GM21367 (cell line): ENCODE measurements around the gene SYT17.
A peak's percentile ranks its signal among the peaks of the same experiment; 100 is the strongest.

Source experiments
- ATAC-seq: cut with Tn5 transposase; IDR thresholded peaks from one replicate; pipeline ENCODE4 v1.9.1; 2021; ENCODE audit not compliant: unreplicated experiment

The SYT17 gene

DNA sequence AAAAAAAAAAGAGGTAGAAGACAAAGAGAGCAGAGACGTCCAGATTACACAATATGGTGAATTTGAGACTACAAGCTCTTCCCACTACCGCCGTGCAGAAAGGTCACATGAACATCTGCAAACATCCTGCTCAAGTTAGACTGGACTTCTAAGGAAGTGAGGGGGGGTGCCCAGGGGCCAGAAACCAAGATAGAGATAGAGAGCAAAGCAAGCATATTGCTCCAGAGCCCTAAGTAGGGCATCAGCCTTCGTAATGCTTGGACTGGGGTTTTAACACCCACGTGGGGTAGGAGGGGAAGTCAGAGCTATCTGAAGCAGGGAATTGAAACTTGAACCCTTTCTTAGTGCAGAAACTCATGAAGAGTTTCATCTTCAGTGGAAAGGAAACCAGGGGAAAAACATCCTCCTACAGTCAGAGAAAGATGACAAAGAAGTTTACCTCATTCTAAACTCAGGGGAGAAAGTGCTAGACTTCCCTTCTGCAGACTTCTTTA, 126.2 kb downstream of the SYT17 start:
- peak; percentile 71 for ATAC-seq

DNA sequence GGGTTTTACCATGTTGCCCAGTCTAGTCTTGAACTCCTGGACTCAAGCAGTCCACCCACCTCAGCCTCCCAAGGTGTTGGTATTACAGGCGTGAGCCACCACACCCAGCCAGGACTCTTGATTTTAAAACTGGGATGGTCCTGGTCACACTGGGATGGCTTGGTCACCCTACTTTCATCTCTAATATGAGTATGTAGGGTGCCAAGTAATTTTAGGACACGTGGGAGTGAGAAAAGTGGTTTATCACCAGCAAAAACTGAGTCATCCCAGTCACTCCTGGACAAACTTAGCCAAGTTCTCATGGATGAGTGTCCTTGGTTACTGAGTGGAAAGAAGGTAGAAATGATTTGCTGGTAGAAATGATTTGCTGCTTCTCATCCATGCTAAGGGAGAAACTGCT, 127.4 kb downstream of the SYT17 start:
- no peak for ATAC-seq

DNA sequence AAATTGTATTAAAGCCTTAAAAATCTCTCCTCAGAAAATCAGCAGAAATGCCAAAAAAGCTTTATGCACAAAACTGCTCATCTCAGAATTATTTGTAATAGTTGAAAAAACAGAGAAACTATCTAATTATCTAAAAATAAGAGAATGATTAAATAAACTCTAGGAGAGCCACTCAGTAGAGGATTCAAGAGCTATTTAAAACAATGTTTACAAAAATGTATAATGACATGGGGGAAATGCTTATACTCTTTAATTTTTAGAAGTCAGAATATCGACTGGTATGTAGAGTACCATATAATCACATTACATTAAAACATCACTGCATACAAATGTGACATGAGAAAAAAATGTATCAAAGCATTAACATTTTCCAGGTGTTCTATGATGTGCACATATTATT, 129.4 kb downstream of the SYT17 start:
- ATAC-seq: no peak

DNA sequence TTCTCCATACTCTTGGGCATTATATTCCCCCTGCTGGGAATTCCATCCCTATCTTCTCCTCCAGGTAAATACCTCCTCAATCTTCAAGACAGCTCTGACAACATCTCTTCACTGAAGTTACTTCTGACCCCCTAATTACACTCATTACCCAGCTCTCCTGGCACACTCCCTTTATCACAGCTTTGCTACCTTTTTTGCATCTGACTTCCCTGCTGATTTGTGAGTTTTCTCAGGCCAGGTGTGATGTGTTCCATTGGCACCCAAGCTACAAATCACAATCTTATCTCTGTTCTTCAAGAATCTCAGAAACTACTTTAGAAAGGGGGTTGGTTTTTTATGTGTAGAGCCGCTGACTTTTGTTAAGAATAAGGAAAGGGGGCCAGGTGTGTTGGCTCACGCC, 131.5 kb downstream of the SYT17 start:
- no peak for ATAC-seq

DNA sequence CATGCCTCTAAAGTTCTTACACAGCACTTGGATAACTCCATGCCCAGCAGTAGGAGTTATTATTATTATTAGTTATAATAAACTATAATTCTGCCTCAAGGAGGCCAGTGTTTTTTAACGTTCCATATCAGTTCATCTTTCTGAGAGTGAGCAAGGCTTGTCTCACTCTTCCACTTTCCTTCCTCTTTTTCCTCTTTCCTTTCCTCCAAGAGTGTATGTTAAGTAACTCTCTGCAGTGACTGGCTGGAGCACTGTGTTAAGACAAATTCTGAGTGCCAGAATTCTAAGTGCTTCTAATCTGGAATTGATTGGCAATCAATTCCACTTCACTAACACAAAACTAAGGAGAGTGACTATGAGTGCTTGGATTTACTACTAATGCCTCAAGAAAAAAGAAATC, 133.9 kb downstream of the SYT17 start:
- ATAC-seq: no peak

DNA sequence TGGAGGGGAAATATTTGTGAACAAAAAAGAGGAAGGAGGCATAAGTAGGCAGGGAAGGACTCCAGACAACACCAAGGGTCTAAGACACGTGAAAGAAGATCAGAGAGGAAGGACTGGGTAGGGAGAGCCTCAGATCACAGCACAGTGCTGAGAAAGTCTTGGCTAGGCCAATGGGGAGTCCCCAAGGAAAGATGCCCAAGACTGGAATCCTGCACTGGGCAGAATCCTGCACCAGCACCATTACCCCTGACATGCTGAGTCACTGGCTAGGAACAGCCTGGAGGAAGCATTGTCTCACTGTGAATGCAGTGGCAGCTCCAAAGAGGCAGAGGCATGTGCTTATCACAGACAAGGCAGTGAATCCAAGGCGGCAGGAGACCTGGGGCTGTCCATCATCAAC, 136.7 kb downstream of the SYT17 start:
- ATAC-seq: no peak

DNA sequence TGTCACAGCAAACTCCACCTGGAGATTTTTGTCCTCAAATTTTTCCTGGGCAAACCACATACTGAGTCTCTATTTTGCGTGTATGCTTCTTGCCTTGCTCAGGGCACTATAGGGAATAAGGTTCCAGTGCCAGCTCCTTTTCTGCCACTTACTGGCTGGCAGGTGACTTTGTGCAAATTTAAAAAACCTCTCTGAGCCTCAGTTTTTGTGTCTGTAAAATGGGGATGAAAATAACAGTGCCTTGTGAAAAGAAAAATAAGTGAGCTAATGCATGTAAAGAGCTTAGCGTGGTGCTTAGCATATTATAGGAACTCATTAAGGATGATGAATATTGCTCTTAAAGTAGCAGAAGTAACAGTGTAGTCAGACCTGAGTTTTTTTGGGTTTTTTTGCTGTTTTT, 137.4 kb downstream of the SYT17 start:
- ATAC-seq: no peak

DNA sequence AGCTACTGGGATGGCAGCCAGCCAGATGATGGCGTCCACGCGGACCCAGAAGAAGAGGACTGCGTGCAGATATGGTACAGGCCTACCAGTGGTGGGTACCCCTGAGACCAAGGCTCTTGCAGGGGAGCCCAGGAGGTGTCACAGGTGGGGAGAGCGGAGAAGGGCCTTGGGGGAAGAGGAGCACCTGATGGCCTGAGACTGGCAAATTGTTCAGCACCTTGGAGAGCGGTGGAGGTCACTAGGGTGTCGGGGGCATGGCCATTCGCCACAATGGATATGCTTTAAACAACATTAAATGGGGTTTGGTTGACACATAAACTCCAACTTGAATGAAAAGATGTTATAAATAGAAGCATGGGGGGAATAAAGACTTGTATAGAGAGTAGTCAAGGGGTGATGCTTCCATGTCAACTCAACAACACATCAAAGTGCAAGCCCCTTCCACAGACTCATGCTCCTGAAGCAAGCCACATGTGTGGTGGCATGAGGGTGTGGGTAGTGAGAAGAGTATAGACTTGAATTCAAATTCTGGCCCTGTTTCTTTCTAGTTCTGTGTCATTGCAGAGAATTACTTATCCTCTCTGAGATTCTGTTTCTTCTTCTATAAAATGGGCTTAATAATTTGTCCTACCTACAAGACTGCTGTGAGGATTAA, 139.7 kb downstream of the SYT17 start:
- ATAC-seq: no peak

DNA sequence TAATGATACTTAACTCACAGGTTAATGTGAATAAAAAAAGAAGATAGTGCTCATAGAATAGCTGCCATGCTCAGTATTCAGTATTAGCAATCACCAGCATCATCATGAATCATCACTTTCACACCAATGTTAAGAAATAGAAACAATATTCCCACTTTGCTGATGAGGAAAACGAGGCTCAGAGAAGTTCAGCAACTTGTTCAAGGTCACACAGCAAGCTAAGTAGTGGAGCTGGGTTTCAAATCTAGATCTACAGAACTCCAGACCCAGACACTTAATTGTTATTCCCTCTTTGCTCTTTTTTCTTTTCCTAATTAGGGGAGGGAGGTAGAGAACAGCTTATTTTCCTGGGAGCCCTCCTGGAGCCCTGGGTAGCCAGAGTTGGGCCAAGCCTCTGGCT, 140.4 kb downstream of the SYT17 start:
- ATAC-seq: no peak

DNA sequence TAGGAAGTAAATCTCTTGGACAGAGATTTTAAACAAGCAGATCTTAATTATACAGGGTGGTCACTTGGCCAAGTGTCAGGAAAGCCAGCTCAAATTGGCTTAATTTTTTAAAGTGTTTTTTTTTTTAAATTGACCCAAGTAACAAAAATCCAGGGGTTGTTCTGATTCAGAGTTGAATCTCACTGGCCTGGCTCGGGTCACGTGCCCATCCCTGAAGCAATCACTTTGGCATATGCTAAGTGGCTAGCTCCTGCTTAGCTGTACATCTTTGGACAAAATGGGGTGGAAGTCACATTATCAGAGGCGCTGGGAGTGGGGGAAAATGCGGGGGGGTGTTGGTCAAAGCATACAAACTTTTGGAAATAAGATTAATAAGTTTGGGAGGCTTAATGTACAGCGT, 141.1 kb downstream of the SYT17 start:
- ATAC-seq: no peak

DNA sequence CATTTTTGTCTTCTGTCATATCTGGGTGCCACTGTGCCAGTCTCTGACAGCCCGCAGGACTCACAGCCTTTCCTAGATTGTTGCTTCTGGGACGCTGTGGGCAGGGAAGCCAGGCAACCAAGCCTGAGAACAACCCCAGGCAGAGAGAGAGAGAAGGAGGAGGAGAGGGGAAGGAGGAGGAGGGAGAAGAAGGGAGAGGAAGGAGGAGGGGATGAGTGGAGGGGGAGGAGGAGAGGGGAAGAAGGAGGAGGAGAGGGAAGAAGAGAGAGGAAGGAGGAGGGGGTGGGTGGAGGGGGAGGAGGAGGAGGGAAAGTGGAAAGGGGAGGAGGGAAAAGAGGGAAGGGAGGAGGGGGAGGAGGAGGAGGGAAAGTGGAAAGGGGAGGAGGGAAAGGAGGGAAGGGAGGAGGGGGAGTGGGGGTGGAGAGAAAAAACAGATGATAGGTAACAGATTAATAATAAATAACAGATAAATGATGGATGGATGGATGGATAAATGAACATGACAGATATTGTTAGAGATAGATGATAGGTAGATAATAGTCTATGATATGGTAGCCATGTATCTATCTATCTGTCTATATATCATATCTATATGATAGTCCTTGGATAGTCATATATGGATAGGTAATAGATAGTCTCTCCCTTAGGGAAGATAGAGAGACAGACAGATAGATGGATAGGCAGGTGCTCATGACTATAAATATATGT, 146.8 kb downstream of the SYT17 start:
- no peak for ATAC-seq

DNA sequence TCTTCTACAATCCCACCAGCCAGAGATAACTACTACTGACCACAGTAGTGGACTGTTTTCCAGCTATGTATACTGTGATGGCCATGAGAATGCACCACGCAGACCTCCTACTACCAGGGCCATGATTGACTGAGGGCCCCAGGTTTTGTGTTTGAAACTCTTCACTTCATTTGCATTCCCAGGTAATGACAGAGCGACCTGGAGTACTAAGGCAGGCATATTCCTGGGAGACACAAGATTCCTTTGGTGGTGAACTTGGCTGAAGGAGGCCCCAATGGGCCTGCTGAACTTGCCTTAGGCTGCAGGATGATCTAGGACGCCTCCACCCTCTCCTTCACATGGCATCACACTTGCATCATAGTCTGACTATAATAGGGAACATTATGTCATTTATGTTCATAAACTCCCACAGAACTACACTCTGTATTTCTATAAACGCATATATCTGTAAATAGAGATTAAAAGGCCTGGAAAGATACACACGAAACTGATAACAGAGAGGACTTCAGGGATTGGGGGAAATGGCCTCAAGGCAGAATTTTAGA, 147.9 kb downstream of the SYT17 start:
- no peak for ATAC-seq

DNA sequence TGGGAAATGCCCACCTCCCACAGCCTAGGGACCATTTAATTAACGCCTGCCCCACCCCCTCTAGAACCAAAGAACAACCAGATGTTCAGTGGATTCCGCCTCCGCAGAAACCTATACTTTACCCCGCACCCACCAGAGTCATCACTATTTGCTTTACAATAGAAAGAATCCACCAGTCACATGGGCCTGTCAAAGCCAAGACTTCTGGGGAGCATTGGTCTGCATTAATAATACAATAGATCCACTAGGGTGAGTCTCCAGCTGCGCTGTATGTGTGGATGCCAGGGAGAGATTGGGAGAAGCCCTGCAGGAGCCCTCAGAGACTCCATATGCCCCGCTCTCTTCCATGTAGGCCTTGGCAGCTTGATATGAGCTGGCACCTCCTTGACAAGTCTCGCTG, 148.8 kb downstream of the SYT17 start:
- no peak for ATAC-seq
